ENCODE data around the gene ELMO1. TPM values are rescaled to one million over a fixed set of nuclear protein-coding genes. Genes with fewer than 3 reads are reported as not detected.

The ELMO1 gene
- total and polyA plus RNA-seq, 4 donors = 29.2 to 98.3 (median 86.8) TPM

GRCh38 chr7:37488163-37488764 lies 39.6 kb upstream of the ELMO1 start:
- 100% methylated on average over 1 of the region's 3 CpGs for WGBS (ENCODE audit: insufficient coverage)
- H3K36me3 ChIP-seq (ENCODE audit: control insufficient read depth, insufficient read depth, low read length) = no peaks in the 10 kb centered on the region
- no peaks in the 10 kb centered on the region for H3K27me3 ChIP-seq (ENCODE audit: control insufficient read depth, insufficient read depth, low read length)
- H3K9me3 ChIP-seq (ENCODE audit: control insufficient read depth, insufficient read depth, low read length) = peaks cover 3% of the 10 kb centered on the region
- DNase-seq (ENCODE audit: low read depth in 4 of 6, low spot score in 6 of 6) = no peak
- H3K4me1 ChIP-seq (ENCODE audit: control insufficient read depth, insufficient read depth, low read length) = peaks cover 8% of the 10 kb centered on the region
- H3K27ac ChIP-seq (ENCODE audit: low read depth, low read length) = no peak overlapping the region
- no peak overlapping the region for H3K4me3 ChIP-seq (ENCODE audit: low read depth, low read length)

DNA sequence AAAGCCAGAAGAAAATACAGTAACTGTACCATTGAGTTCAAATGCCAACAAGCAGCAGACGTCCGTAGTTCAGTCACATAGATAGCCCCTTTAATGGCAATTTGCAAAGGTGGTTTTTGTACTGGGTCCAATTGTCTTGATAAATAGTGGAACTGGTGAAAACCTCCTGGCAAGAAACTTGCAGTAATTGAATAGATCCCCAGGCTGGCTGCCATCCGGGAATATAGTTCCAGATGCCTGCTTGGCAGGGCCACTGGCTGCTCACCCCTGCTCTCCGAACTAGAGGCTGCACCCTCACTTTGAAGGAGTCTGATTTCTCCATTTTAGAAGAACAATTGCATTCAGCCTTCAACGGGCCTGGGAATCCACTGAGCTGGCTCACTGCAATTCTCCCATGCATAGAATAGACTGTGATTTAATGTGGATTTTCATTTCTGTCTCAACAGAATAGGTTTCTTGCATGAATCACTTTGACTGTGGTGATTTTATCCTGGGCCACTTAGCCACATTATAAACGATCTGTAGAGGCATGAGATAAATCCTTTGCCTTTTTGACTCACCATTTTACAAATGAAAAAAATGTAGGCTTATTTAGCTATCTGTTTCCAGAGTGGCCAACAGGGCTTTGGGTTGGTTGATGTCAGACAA lies 35.9 kb upstream of the ELMO1 start:
- 37% methylated on average over 4 of the region's 6 CpGs for WGBS (ENCODE audit: insufficient coverage)
- DNase-seq (ENCODE audit: low read depth in 4 of 6, low spot score in 6 of 6) = peak; percentile 31 to 89 (median 54)
- no peak overlapping the region for H3K4me3 ChIP-seq (ENCODE audit: low read depth, low read length)

DNA sequence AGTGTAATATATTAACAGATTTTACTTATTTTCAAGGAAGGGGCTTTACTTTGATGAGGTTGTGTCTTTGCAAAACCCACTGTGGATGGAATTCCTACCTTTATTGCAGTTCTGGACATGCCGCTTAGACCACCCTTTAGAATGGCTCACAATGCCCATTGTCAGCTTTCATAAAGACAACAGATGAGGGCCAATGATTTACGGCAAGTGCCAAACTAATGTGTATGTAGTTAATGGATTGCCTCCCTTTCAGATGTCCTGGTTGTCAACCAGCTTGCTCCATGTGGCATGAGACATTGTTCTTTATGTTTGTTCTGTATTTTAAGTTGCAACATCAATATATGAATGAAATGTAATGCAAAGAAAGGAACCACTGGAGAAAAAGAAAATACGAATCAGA lies 35.0 kb upstream of the ELMO1 start:
- DNase-seq (ENCODE audit: low read depth in 4 of 6, low spot score in 6 of 6) = no peak
- Histone ChIP-seq H3K27me3 (ENCODE audit: control insufficient read depth, insufficient read depth, low read length) (no peaks in the 10 kb centered on the region), H3K27ac (ENCODE audit: low read depth, low read length) (no peak overlapping the region), H3K36me3 (ENCODE audit: control insufficient read depth, insufficient read depth, low read length) (no peaks in the 10 kb centered on the region), H3K4me1 (ENCODE audit: control insufficient read depth, insufficient read depth, low read length) (peaks cover 13% of the 10 kb centered on the region), H3K4me3 (ENCODE audit: low read depth, low read length) (no peak overlapping the region), H3K9me3 (ENCODE audit: control insufficient read depth, insufficient read depth, low read length) (no peaks in the 10 kb centered on the region)
- 80% methylated on average over 2 of the region's 3 CpGs for WGBS (ENCODE audit: insufficient coverage)

More for the DNA sequence above, 35.9 kb upstream of the ELMO1 start:
- H3K36me3 ChIP-seq (ENCODE audit: control insufficient read depth, insufficient read depth, low read length) = no peaks in the 10 kb centered on the region
- H3K9me3 ChIP-seq (ENCODE audit: control insufficient read depth, insufficient read depth, low read length) = no peaks in the 10 kb centered on the region
- H3K27me3 ChIP-seq (ENCODE audit: control insufficient read depth, insufficient read depth, low read length) = no peaks in the 10 kb centered on the region
- H3K4me1 ChIP-seq (ENCODE audit: control insufficient read depth, insufficient read depth, low read length) = peaks cover 13% of the 10 kb centered on the region
- H3K27ac ChIP-seq (ENCODE audit: low read depth, low read length) = no peak overlapping the region

DNA sequence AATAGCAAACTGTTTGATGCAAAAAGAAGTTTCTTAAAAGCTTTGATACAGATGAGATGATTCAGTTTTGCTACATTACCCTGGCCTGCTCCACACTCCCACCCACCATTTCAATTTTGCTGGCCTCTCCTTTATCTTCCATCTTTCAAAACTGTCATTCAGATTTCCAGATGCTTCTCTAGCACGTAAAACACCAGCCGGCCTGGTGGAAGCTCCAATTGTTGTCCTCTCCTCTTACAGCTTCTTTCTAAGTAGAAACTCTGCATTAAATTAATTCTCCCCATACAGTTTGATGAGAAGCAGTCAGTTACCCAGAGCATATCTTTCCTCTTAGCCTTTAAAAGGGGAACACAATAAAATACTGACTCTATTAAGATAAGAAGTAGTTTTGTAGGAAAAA lies 34.3 kb upstream of the ELMO1 start:
- H3K4me3 ChIP-seq (ENCODE audit: low read depth, low read length) = no peak overlapping the region
- no peaks in the 10 kb centered on the region for H3K9me3 ChIP-seq (ENCODE audit: control insufficient read depth, insufficient read depth, low read length)
- no peak overlapping the region for H3K27ac ChIP-seq (ENCODE audit: low read depth, low read length)
- H3K4me1 ChIP-seq (ENCODE audit: control insufficient read depth, insufficient read depth, low read length) = peaks cover 13% of the 10 kb centered on the region
- no peaks in the 10 kb centered on the region for H3K36me3 ChIP-seq (ENCODE audit: control insufficient read depth, insufficient read depth, low read length)
- H3K27me3 ChIP-seq (ENCODE audit: control insufficient read depth, insufficient read depth, low read length) = no peaks in the 10 kb centered on the region
- WGBS (ENCODE audit: insufficient coverage) = 74% methylated on average over 2 of the region's 2 CpGs
- DNase-seq (ENCODE audit: low read depth in 4 of 6, low spot score in 6 of 6) = no peak

DNA sequence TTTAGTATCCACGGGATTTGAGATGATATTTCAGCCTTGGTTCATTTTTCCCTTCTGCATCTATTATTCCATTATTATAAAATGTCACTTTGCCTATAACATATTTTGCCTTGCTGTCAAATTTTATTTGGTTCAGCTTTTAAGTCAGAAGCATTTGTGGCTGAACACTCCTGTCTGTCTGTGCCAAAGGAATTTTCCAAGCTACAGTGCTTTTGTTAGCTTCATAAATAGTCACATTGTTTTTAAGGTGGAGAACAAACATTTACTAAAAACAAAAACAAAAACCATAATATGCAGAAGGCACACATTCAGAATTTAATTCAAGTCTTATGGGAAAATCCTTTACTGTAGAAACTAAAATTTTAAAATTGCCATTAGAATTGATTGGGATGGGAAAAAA lies 33.8 kb upstream of the ELMO1 start:
- Histone ChIP-seq H3K4me1 (ENCODE audit: control insufficient read depth, insufficient read depth, low read length) (peaks cover 13% of the 10 kb centered on the region), H3K27ac (ENCODE audit: low read depth, low read length) (no peak overlapping the region), H3K9me3 (ENCODE audit: control insufficient read depth, insufficient read depth, low read length) (no peaks in the 10 kb centered on the region), H3K4me3 (ENCODE audit: low read depth, low read length) (no peak overlapping the region), H3K27me3 (ENCODE audit: control insufficient read depth, insufficient read depth, low read length) (no peaks in the 10 kb centered on the region), H3K36me3 (ENCODE audit: control insufficient read depth, insufficient read depth, low read length) (no peaks in the 10 kb centered on the region)
- DNase-seq (ENCODE audit: low read depth in 4 of 6, low spot score in 6 of 6) = no peak
- no CpG with 5 or more reads among the region's 1 CpG for WGBS (ENCODE audit: insufficient coverage)

DNA sequence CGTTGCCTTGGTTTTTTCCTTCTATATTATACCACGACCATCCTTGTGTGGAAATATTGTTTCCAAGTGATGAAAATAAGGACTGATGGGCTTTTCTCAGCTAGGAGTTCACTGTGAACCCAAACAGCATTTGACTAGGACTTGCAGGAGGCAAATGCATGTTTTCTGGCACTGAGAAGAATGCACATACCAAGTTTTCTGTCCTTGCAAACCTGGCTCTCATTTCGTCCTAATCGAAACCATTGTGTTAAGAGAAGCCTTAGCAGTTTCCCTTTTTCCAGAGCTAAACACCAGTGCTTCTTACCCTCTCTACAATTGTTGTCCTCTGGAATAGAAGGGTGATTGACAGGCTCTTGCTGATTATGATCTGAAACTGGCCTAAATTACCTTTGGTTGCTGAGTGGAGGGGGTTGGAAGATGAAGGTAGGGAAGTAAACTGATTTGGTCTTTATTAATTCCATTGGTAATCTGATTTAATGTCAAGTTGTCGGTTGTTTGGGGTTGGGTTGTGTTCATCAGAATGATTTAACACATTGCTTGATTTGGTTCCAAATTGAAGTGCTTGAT lies 33.1 kb upstream of the ELMO1 start:
- Histone ChIP-seq H3K27ac (ENCODE audit: low read depth, low read length) (no peak overlapping the region), H3K4me3 (ENCODE audit: low read depth, low read length) (no peak overlapping the region), H3K9me3 (ENCODE audit: control insufficient read depth, insufficient read depth, low read length) (no peaks in the 10 kb centered on the region), H3K4me1 (ENCODE audit: control insufficient read depth, insufficient read depth, low read length) (peaks cover 13% of the 10 kb centered on the region), H3K27me3 (ENCODE audit: control insufficient read depth, insufficient read depth, low read length) (no peaks in the 10 kb centered on the region), H3K36me3 (ENCODE audit: control insufficient read depth, insufficient read depth, low read length) (no peaks in the 10 kb centered on the region)
- 100% methylated on average over 1 of the region's 5 CpGs for WGBS (ENCODE audit: insufficient coverage)
- DNase-seq (ENCODE audit: low read depth in 4 of 6, low spot score in 6 of 6) = no peak

DNA sequence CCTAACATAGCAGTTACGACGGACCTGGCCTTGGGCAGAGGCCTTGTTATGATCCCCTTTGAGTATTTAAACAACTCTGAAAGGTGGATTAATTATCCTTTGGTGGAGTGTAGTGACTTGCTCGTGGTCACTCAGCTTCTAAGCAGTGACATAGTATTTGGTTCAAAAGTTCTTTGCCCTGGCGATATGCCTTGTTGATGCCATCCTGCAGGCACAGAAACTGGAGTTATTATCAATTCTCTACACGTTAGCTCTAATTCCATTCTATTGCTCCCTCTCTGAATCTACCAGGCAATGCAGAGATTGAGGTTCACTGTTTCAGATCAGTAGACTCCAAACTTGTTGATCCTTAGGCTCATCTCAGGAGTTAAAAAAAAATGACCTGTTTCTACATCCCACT lies 32.5 kb upstream of the ELMO1 start:
- no peak overlapping the region for H3K27ac ChIP-seq (ENCODE audit: low read depth, low read length)
- no peak for DNase-seq (ENCODE audit: low read depth in 4 of 6, low spot score in 6 of 6)
- H3K4me3 ChIP-seq (ENCODE audit: low read depth, low read length) = no peak overlapping the region
- H3K27me3 ChIP-seq (ENCODE audit: control insufficient read depth, insufficient read depth, low read length) = no peaks in the 10 kb centered on the region
- H3K36me3 ChIP-seq (ENCODE audit: control insufficient read depth, insufficient read depth, low read length) = no peaks in the 10 kb centered on the region
- WGBS (ENCODE audit: insufficient coverage) = 72% methylated on average over 5 of the region's 5 CpGs
- H3K4me1 ChIP-seq (ENCODE audit: control insufficient read depth, insufficient read depth, low read length) = peaks cover 13% of the 10 kb centered on the region
- no peaks in the 10 kb centered on the region for H3K9me3 ChIP-seq (ENCODE audit: control insufficient read depth, insufficient read depth, low read length)

- no peak overlapping the region for H3K27ac ChIP-seq (ENCODE audit: low read depth, low read length)
- peak in 2 of 6 donors; percentile 64 to 89 for DNase-seq (ENCODE audit: low read depth in 4 of 6, low spot score in 6 of 6)
Observed at GRCh38 chr7:37480041-37481031, 31.7 kb upstream of the ELMO1 start.

DNA sequence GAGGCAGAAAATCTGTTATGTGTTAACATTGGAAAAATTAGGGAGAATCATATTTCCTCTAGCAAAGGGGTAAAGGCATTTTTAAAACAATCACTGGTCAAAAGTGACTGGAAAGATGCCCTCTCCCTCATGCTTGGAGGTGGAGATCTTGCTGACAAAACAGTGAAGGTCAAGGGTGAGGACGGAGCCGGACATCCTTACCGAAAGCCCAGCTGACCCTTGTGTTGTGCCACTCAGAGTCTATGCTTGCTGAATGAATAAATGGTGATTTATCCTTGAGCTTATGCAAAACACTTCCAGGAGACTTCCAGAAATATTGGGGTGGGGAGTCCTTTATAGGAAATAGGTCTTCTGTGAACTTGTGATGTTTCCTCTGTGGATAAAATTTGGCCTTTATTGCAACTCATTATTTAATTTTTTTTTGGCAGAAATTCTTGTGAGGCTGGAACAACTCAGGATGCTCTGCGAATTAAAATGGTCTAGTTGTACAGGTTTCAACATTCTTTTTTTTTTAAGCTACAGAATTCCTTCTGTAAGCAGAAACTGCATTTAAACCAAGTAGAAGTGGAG lies 28.3 kb upstream of the ELMO1 start:
- DNase-seq (ENCODE audit: low read depth in 4 of 6, low spot score in 6 of 6) = no peak
- H3K9me3 ChIP-seq (ENCODE audit: control insufficient read depth, insufficient read depth, low read length) = no peaks in the 10 kb centered on the region
- peaks cover 5% of the 10 kb centered on the region for H3K4me1 ChIP-seq (ENCODE audit: control insufficient read depth, insufficient read depth, low read length)
- no peaks in the 10 kb centered on the region for H3K36me3 ChIP-seq (ENCODE audit: control insufficient read depth, insufficient read depth, low read length)
- H3K27me3 ChIP-seq (ENCODE audit: control insufficient read depth, insufficient read depth, low read length) = no peaks in the 10 kb centered on the region
- H3K27ac ChIP-seq (ENCODE audit: low read depth, low read length) = no peak overlapping the region
- H3K4me3 ChIP-seq (ENCODE audit: low read depth, low read length) = no peak overlapping the region
- 61% methylated on average over 3 of the region's 4 CpGs for WGBS (ENCODE audit: insufficient coverage)

More at GRCh38 chr7:37480041-37481031, 31.7 kb upstream of the ELMO1 start:
- no peaks in the 10 kb centered on the region for H3K27me3 ChIP-seq (ENCODE audit: control insufficient read depth, insufficient read depth, low read length)
- H3K9me3 ChIP-seq (ENCODE audit: control insufficient read depth, insufficient read depth, low read length) = no peaks in the 10 kb centered on the region
- peaks cover 8% of the 10 kb centered on the region for H3K4me1 ChIP-seq (ENCODE audit: control insufficient read depth, insufficient read depth, low read length)
- H3K36me3 ChIP-seq (ENCODE audit: control insufficient read depth, insufficient read depth, low read length) = no peaks in the 10 kb centered on the region
- no peak overlapping the region for H3K4me3 ChIP-seq (ENCODE audit: low read depth, low read length)
- 73% methylated on average over 3 of the region's 11 CpGs for WGBS (ENCODE audit: insufficient coverage)
